Prostate gland (tissue), 2 donors: Measurements from ENCODE around the gene ISX.

Experiments
- CTCF ChIP-seq, 4 experiments: fragments of 200-600 bp in 2 of 4; fragments of 450-650 bp in 2 of 4; sonication (generic) in 2 of 4; IDR thresholded peaks; 1 replicate in 3 of 4; 2 replicates in 1 of 4; pipeline ENCODE4 v1.5.1; 2016 to 2019; ENCODE audit warnings: antibody characterized with exemption in 4 of 4, mild to moderate bottlenecking in 2 of 4, moderate library complexity in 2 of 4
- POLR2A ChIP-seq: fragments of 450-650 bp; IDR thresholded peaks from one replicate; pipeline ENCODE4 v1.6.1; 2016; ENCODE audit warnings: antibody characterized with exemption, mild to moderate bottlenecking
- POLR2AphosphoS5 ChIP-seq: sonication (generic); formaldehyde crosslinking; IDR thresholded peaks from one replicate; pipeline ENCODE4 v1.6.1; 2017; ENCODE audit warnings: antibody characterized with exemption

DNA sequence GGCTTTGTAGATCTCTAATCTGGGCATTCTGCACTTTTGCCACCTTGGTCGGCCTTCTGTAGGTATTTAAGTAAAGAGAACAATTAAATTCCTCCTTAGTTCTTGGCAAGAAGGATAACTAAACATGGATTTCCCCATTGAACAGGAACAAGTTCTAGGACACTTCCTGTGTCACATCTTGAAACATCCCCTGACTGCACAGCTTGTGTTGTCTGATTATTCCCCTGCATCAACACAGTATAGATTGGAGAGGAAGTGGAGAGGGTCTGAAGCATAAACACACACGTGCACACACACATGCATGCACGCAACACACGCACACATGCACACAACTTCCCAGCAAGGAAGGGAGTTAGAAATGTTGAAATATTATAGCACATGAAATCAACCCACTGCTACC is 8.6 kb downstream of the ISX start:
- TF ChIP-seq POLR2A (no peak), CTCF (IDR thresholded peaks at IDR 0.05) (no peak), POLR2AphosphoS5 (no peak)
